HG02981 (cell line): ENCODE data around the gene GPR149.
A peak's percentile ranks its signal among the peaks of the same experiment; 100 is the strongest.

Source experiments
- ATAC-seq: cut with Tn5 transposase; IDR thresholded peaks from one replicate; pipeline ENCODE4 v1.9.1; 2021; ENCODE audit warnings: mild to moderate bottlenecking, moderate library complexity; ENCODE audit not compliant: unreplicated experiment

Gene GPR149

GRCh38 chr3:154349223-154349622, 80.8 kb downstream of the GPR149 start:
- ATAC-seq = no peak

DNA sequence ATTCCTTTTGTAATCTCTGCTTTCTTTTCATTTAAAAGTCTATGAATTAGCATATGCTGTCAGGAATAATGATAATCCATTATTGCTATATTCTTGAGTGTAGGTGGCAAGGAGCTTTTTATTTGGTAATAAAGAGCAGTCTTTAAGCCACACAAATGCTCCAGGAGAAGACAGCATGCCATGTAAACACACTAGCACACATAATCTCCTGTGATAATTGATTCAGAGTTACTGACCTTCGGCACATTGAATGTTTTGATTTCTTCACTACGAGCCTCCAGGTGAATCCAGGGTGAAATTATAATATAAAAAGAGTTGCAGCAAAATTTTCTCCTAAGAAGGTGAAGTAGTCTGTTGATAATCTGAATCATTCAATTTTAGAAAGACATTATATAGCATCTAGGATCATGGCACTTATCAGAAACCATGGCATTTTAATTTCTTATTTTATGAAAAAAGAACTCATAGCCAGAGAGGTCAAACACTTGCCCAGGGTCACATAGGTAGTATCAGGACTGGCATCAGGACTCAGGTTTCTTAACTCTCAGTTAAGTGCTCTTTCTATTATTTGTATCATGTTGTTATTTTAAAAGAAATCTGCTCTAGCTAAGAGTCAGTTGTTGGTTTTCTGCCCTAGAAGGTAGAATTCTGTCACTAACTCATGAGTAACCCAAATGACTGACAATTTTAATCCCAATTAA, 84.4 kb downstream of the GPR149 start:
- ATAC-seq = no peak

- ATAC-seq = no peak
Observed at GRCh38 chr3:154338570-154338969, 91.4 kb downstream of the GPR149 start.

GRCh38 chr3:154338008-154338407, 92.0 kb downstream of the GPR149 start:
- no peak for ATAC-seq

GRCh38 chr3:154334973-154335420, 95.0 kb downstream of the GPR149 start:
- ATAC-seq = no peak

DNA sequence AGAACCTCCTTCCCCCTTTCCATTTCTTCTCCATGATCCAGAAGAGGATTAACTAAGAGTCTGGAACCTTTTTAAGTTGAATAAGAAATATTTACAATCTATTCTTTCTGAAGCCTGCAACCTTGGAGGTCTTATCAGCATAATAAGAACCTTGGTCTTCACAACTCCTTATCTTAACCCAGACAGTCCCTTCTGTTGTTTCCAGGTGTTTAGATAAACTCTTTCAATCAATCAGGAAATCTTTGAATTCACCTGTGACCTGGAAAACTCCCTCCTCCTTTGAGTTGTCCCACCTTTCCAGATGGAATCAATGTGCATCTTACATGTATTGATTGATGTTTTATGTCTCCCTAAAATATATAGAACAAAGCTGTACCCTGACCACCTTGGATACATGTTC, 102.1 kb downstream of the GPR149 start:
- no peak for ATAC-seq

DNA sequence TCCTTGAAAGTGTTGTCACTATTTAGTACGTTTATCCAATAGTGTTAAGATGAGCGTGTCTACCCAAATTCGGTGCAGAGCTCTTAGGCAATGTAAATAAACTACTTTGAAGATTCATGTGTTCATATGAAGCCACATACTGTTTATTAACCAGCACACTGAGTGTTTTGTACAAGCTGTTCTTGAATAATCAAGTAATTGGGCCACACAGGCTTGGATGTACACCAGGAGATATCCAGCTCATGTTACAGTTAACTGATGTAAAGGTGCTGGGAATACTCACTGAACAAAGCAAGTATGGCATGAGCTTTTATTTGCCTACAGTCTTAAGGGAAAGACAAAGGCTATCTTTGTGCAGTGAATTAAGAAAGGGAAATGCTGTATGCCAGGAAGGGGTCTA, 105.1 kb downstream of the GPR149 start:
- no peak for ATAC-seq

DNA sequence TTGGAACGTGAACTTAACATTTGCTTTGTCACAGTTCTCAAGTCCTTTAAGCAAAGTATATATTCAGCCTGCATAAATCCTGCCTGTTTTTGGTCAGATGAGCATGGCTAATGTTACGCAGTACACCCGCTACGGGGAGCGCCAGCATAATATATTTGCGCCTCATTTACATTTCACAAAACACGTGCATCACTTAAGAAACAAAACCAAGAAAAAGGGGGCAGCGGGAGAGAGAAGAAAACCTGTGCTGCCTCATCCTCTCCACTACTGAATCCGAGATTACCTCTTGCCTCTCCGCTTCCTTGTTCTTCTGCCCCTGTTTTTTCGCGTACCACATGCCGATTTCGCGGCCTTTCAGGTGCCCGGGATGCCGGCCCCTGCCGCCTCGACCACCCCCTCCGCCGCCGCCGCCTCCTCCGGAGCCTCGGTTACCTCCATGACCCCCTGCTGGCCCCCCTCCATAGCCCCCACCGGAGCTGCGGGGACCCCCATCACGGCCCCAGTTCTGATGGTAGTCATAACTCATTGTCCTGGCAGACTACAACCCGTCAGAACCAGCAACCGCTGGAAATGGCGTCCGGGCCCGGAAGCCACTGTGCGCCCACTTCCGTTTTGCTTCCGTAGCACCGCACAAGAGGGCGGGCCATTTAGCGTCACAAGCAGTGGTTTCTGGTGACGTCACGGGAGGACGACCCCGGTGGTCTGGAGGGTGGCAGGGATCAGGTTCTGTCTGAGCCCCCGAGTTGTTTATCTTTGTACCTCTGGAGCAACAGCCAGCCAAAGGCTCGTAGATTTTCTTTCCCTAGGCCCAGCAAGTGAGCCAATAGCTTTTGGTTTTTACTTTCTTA, 105.9 kb downstream of the GPR149 start, which contains the start of gene DHX36:
DHX36 (minus strand) TSS at position 597 of the 848 bp plus-strand sequence; CDS start at position 526, 71 bp downstream.
- ATAC-seq = peak; percentile 96

- ATAC-seq = no peak
Observed at GRCh38 chr3:154316974-154317767, 112.8 kb downstream of the GPR149 start.

DNA sequence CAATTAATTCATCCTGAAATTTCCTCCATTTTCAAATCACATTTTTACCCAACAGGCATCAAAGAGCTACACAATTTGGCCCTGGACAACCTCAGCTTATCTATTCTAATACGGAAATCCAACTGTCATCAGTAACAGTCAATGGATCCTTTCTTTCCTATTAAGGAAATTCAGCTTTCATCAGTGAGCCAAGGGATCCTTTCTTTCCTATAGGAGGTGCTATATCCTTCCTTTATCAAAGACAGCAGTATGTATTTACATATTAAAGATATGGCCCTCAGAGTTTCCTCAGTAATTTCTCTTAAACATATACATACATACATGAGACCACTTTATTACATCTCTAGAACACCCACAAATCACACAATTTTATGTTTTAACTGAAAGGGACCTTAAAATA, 115.8 kb downstream of the GPR149 start:
- no peak for ATAC-seq

DNA sequence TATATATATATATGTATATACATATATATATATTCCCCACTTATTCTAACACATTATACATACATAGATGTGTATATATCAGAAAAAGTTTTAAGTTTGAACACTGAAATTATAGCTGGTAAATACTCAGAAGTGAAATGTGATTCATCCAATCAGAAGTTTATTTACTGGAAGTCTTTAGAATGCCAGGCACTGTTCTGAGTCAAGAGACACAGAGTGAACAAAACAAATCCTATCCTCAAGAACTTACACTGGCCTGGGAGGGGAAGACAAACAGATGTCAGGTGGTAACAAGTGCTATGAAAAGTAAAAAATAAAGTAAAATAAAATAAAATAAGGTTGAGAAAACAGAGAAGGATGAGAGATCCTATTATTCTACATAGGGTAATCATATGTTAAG, 119.2 kb downstream of the GPR149 start:
- ATAC-seq = no peak

DNA sequence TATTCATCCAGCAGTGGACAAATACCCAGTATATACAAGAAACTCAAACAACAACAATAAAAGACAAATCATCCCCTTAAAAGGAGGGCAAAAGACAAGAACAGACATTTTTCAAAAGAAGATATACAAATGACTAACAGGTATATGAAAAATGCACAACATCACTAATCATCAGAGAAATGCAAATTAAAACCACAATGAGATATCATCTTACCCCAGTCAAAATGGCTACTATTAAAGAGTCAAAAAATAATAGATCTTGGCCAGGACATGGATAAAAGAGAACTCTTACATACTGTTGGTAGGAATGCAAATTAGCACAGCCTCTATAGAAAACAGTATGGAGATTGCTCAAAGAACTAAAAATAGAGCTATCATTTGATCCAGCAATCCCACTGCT, 122.6 kb downstream of the GPR149 start:
- ATAC-seq = no peak

DNA sequence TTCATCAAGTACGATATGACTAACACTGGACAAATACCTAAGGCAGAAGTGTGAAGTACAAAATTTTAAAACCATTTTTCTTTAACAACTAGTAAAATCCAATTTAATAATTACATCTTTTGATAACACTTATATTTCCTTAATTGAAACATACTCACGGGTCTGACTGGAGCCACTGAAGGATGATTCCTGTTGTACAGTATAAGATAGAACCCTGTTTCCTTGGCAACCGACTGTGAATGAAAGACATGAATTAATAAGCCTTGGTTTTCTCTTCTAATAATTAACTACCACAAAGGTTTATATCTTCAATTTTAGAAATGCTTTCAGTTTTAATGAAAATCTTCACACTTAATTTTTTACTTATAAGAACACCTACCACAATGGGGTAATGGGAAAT, 125.1 kb downstream of the GPR149 start:
- ATAC-seq = peak; percentile 69

GRCh38 chr3:154304116-154304786, 125.7 kb downstream of the GPR149 start:
- ATAC-seq = peak; percentile 74

- ATAC-seq = no peak
Observed at GRCh38 chr3:154301561-154301960, 128.4 kb downstream of the GPR149 start.

DNA sequence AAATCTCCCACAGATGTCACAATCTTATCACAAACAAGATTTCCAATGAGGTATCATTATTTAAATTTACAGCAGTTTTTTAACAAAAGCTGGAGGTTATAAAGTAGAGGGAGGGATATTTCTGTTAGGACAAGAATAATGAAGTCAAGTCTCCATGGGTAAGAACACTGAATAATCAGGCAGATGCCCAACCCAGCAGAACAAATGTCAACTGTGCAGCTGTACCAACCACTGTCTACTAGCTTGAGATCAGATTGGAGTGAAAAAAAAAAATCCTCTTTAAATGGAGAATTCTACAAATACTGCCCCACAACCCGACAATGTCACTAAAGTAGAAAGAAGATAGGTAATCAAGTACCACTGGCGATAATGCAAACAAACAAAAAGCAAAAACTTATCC, 136.0 kb downstream of the GPR149 start:
- ATAC-seq = no peak

DNA sequence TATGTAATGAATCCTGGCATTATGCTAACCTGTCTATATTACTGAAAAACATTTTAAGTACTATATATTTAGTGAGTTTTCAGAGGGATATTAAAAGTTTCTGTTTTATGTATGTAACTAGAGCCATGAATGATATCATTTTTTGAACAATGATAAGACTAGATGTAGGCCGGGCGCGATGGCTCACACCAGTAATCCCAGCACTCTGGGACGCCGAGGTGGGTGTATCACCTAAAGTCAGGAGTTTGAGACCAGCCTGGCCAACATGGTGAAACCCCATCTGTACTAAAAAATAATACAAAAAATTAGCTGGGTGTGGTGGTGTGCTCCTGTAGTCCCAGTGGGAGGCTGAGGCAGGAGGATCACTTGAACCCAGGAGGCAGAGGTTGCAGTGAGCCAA, 139.8 kb downstream of the GPR149 start:
- no peak for ATAC-seq
